HCT116 (cell line): ENCODE results near the gene RBFOX2.

Experiments used
- EZH2 ChIP-seq: fragments of 200-600 bp; sonication (generic); IDR thresholded peaks from 2 replicates; pipeline ENCODE4 v1.6.1; 2017; ENCODE audit warnings: antibody characterized with exemption, mixed run types
- EZH2phosphoT487 ChIP-seq: fragments of 200-600 bp; IDR thresholded peaks from 2 replicates; pipeline ENCODE4 v1.6.1; 2018; ENCODE audit warnings: antibody characterized with exemption, borderline replicate concordance
- MAX ChIP-seq: IDR thresholded peaks from 2 replicates; pipeline ENCODE4 v1.6.1; 2012
- POLR2A ChIP-seq: IDR thresholded peaks from 2 replicates; pipeline ENCODE4 v1.7.0; 2011; ENCODE audit warnings: borderline replicate concordance; ENCODE audit not compliant: insufficient read depth, insufficient read length; ENCODE audit errors: extremely low read depth
- POLR2AphosphoS5 ChIP-seq: IDR thresholded peaks from 2 replicates; pipeline ENCODE4 v1.6.1; 2011; ENCODE audit warnings: mild to moderate bottlenecking, low read depth, low read length, moderate library complexity
- REST ChIP-seq: IDR thresholded peaks from 2 replicates; pipeline ENCODE4 v1.6.1; 2012; ENCODE audit warnings: low read depth
- SIN3A ChIP-seq: IDR thresholded peaks from 2 replicates; pipeline ENCODE4 v1.6.1; 2012; ENCODE audit warnings: low read depth
- SP1 ChIP-seq: IDR thresholded peaks from 2 replicates; pipeline ENCODE4 v1.6.1; 2012; ENCODE audit warnings: low read depth
- TCF7L2 ChIP-seq: IDR thresholded peaks from 2 replicates; pipeline ENCODE4 v1.7.0; 2011; ENCODE audit warnings: borderline replicate concordance, inconsistent platforms; ENCODE audit not compliant: insufficient read depth, insufficient read length; ENCODE audit errors: extremely low read depth
- YY1 ChIP-seq: IDR thresholded peaks from 2 replicates; pipeline ENCODE4 v1.6.1; 2011; ENCODE audit warnings: low read length, low read depth, moderate library complexity, mild to moderate bottlenecking; ENCODE audit not compliant: insufficient replicate concordance; ENCODE audit errors: extremely low read depth
- ZFX ChIP-seq: fragments of 450-650 bp; IDR thresholded peaks from 2 replicates; pipeline ENCODE4 v1.6.1; 2017
- TF ChIP-seq, protein P1 (sequence below), 3 experiments: fragments of 200-600 bp in 1 of 3; sonication (generic) in 1 of 3; IDR thresholded peaks in 2 of 3; conservative IDR thresholded peaks in 1 of 3; 2 replicates each; pipeline ENCODE4 v1.5.1; 2012 to 2017; ENCODE audit warnings: low read depth in 2 of 3, low read length in 2 of 3, antibody characterized with exemption in 1 of 3, borderline replicate concordance in 1 of 3, control low read depth in 1 of 3, mild to moderate bottlenecking in 1 of 3, mixed read lengths in 1 of 3, mixed run types in 1 of 3, moderate library complexity in 1 of 3; ENCODE audit not compliant: insufficient read depth in 1 of 3

DNA sequence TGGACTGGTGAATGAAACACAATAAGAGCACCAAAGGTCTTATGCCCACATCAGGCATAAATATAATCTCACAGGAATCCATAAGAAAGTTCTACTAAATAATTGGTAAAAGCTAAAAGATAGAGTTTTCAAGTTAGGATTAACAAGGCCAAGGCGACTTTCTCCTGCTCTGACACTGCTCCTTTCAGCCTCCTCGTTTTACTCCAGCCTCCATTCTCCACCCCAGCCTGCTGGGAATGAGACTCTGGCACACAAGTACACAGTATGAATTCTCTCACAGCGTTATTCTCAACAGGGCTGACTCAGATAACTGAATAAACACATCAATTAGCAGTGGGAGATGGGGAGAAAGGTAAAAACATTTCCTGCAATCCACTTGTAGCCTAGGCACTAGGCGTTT, 216.0 kb downstream of the RBFOX2 start:
- TF ChIP-seq POLR2A (no peak), REST (no peak), SP1 (no peak), SIN3A (no peak), MAX (no peak), YY1 (no peak), EZH2 (no peak), TCF7L2 (no peak), POLR2AphosphoS5 (no peak), EZH2phosphoT487 (no peak), ZFX (no peak)
- TF ChIP-seq, protein P1, sequence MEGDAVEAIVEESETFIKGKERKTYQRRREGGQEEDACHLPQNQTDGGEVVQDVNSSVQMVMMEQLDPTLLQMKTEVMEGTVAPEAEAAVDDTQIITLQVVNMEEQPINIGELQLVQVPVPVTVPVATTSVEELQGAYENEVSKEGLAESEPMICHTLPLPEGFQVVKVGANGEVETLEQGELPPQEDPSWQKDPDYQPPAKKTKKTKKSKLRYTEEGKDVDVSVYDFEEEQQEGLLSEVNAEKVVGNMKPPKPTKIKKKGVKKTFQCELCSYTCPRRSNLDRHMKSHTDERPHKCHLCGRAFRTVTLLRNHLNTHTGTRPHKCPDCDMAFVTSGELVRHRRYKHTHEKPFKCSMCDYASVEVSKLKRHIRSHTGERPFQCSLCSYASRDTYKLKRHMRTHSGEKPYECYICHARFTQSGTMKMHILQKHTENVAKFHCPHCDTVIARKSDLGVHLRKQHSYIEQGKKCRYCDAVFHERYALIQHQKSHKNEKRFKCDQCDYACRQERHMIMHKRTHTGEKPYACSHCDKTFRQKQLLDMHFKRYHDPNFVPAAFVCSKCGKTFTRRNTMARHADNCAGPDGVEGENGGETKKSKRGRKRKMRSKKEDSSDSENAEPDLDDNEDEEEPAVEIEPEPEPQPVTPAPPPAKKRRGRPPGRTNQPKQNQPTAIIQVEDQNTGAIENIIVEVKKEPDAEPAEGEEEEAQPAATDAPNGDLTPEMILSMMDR (IDR thresholded peaks at IDR 0.05 in 2 of 3, conservative IDR thresholded peaks at IDR 0.05 in 1 of 3; ENCODE audit: borderline replicate concordance in 1 of 3, insufficient read depth in 1 of 3, low read depth in 2 of 3, low read length in 2 of 3), result no peak
